GM12878 (cell line): Measurements from ENCODE around the gene BAG5. TPM values are rescaled to one million over a fixed set of nuclear protein-coding genes. Genes with fewer than 3 reads are reported as not detected.

ENCODE experiments used
- ATAC-seq: fragments of 200-7000 bp; cut with Tn5 transposase; 3 replicates; pipeline ENCODE4 v1.9.1; 2020; ENCODE audit warnings: mild to moderate bottlenecking, moderate library complexity
- BruUV-seq: library from RNA; stranded (reverse); fragments of 400-500 nt; replicated peaks from 2 replicates; lab custom pipeline; 2021; lab: Mats Ljungman, UMichigan
- CTCF ChIA-PET: fragments of 300-600 bp; sonication (Branson Sonifier 250); formaldehyde crosslinking; extraction: SDS; loops from one replicate; lab custom pipeline; 2021; ENCODE audit warnings: inconsistent platforms; lab: Yijun Ruan, JAX
- POLR2A ChIA-PET: fragments of 350-600 bp; formaldehyde crosslinking; extraction: SDS; loops from one replicate; lab custom pipeline; 2021; ENCODE audit warnings: inconsistent platforms; lab: Charles Lee
- RAD21 ChIA-PET: fragments of 300-600 bp; sonication (Branson Sonifier 250); formaldehyde crosslinking; loops from one replicate; lab custom pipeline; 2023; ENCODE audit warnings: antibody characterized with exemption; ENCODE audit not compliant: unreplicated experiment; lab: Charles Lee
- SMC1A ChIA-PET: fragments of 300-600 bp; sonication (Branson Sonifier 250); formaldehyde crosslinking; loops from one replicate; lab custom pipeline; 2023; ENCODE audit not compliant: unreplicated experiment, uncharacterized antibody; lab: Charles Lee
- DNase-seq: peaks from one replicate; pipeline ENCODE4 v3.0.0-alpha.2; 2011; ENCODE audit warnings: low read depth, low spot score
- FAIRE-seq: peaks from 3 replicates; lab custom pipeline; 2011; peaks lifted over from hg19 to GRCh38; lab: Jason Lieb, UNC
- H2AFZ ChIP-seq: 2 replicates; pipeline ENCODE4 v1.6.0; 2011; ENCODE audit warnings: low read depth, low read length, control low read depth; ENCODE audit not compliant: control insufficient read depth
- H3K27ac ChIP-seq: 2 replicates; pipeline ENCODE4 v1.5.1; 2011; ENCODE audit warnings: control low read depth; ENCODE audit not compliant: control insufficient read depth, insufficient read depth
- H3K27me3 ChIP-seq, 2 experiments: replicated peaks in 1 of 2; 2 replicates each; pipeline versions ENCODE4 v1.6.0 to v1.6.1; 2011; ENCODE audit warnings: low read length in 1 of 2; ENCODE audit not compliant: control insufficient read depth in 2 of 2, insufficient read depth in 2 of 2
- H3K36me3 ChIP-seq, 2 experiments: 2 replicates each; pipeline ENCODE4 v1.5.1; 2011; ENCODE audit warnings: low read length in 1 of 2; ENCODE audit not compliant: control insufficient read depth in 2 of 2, insufficient read depth in 2 of 2
- H3K4me1 ChIP-seq: 2 replicates; pipeline ENCODE4 v1.6.1; 2011; ENCODE audit warnings: mild to moderate bottlenecking, low read length, moderate library complexity, mixed read lengths; ENCODE audit not compliant: control insufficient read depth, insufficient read depth
- H3K4me2 ChIP-seq: 2 replicates; pipeline ENCODE4 v1.6.0; 2011; ENCODE audit warnings: control low read depth; ENCODE audit not compliant: control insufficient read depth, insufficient read depth
- H3K4me3 ChIP-seq: fragments of 200-600 bp; sonication (generic); 2 replicates; pipeline ENCODE4 v1.5.1; 2016
- H3K79me2 ChIP-seq: 2 replicates; pipeline ENCODE4 v1.6.0; 2011; ENCODE audit warnings: low read length; ENCODE audit not compliant: control insufficient read depth, insufficient read depth
- H3K9ac ChIP-seq: 2 replicates; pipeline ENCODE4 v1.8.0; 2011; ENCODE audit warnings: low read length, control low read depth, mixed read lengths; ENCODE audit not compliant: control insufficient read depth, insufficient read depth
- H3K9me3 ChIP-seq: replicated peaks from 3 replicates; pipeline ENCODE4 v1.5.1; 2011; ENCODE audit warnings: mild to moderate bottlenecking, low read length; ENCODE audit not compliant: control insufficient read depth, insufficient read depth
- H4K20me1 ChIP-seq: 2 replicates; pipeline ENCODE4 v1.6.0; 2011; ENCODE audit not compliant: control insufficient read depth, insufficient read depth
- CUX1 ChIP-seq: IDR thresholded peaks from 2 replicates; pipeline ENCODE4 v1.6.1; 2012; ENCODE audit warnings: improper control_type of control experiment, low read depth, low read length; ENCODE audit not compliant: insufficient replicate concordance
- POLR2AphosphoS5 ChIP-seq: IDR thresholded peaks from 2 replicates; pipeline ENCODE4 v1.6.1; 2011; ENCODE audit warnings: mild to moderate bottlenecking, low read length, inconsistent platforms
- RELA ChIP-seq: fragments of 450-650 bp; IDR thresholded peaks from 2 replicates; pipeline ENCODE4 v1.8.0; 2014; ENCODE audit warnings: borderline replicate concordance; ENCODE audit not compliant: partially characterized antibody
- SPI1 ChIP-seq: IDR thresholded peaks from 2 replicates; pipeline ENCODE4 v1.6.1; 2011; ENCODE audit warnings: low read depth, mild to moderate bottlenecking, low read length, moderate library complexity, borderline replicate concordance; ENCODE audit not compliant: insufficient read depth
- YY1 ChIP-seq: IDR thresholded peaks from 2 replicates; pipeline ENCODE4 v1.6.1; 2011; ENCODE audit warnings: low read depth, mild to moderate bottlenecking, low read length
- WGBS: methylation state at CpG from one replicate; pipeline ENCODE4 v1.1.6; 2016; ENCODE audit warnings: low lambda C conversion rate; ENCODE audit not compliant: insufficient replicate concordance, insufficient coverage; ENCODE audit errors: missing lambda C conversion rate; 5-methylcytosine and 5-hydroxymethylcytosine counted together
- in situ Hi-C: fragments of 300-500 bp; cut with MboI; formaldehyde crosslinking; loops from 9 replicates; pipeline ENCODE4 v1.14.3; 2018; ENCODE audit warnings: mixed read lengths
- intact Hi-C: fragments of 100-400 bp; cut with micrococcal nuclease; formaldehyde crosslinking; loops from one replicate; pipeline ENCODE4 v1.14.2; 2022; ENCODE audit not compliant: unreplicated experiment
- polyA plus RNA-seq, 11 experiments: library from polyadenylated mRNA; depleted of rRNA in 4 of 11; unstranded in 6 of 11; stranded (reverse) in 5 of 11; fragments of >200 nt; fragmentation: Nextera tagmentation in 4 of 11; fragmentation: Illumina TruSeq in 1 of 11; extraction: Ambion mirVana in 4 of 11; extraction: Trizol in 1 of 11; gene quantifications; 1 replicate in 1 of 11; 2 replicates in 10 of 11; pipeline versions ENCODE4 v1.2.1 to v1.2.3, GENCODE V29; 2011 to 2016; ENCODE audit warnings: inconsistent platforms in 2 of 11, missing spikeins in 2 of 11, low read depth in 1 of 11
- total RNA-seq, 4 experiments: library from RNA; depleted of rRNA in 3 of 4; stranded (reverse); fragments of >200 nt in 3 of 4; fragmentation: Illumina TruSeq in 1 of 4; extraction: Trizol in 1 of 4; gene quantifications; 2 replicates each; pipeline versions ENCODE4 v1.2.1 to v1.2.3, GENCODE V29; 2013 to 2021

Gene BAG5
- total and polyA plus RNA-seq, 10 of the 15 experiments (the other 5 are each of a cell fraction or from before 2014, with no cell fraction given) = 9.9 to 30.5 (median 20.1) TPM

GRCh38 chr14:103535891-103536565 is 26.4 kb downstream of the BAG5 start:
- intact Hi-C loops = no loop called here
- Histone ChIP-seq H4K20me1 (no peaks in the 10 kb centered on the region), H3K4me2 (no peak overlapping the region), H3K9me3 (no peaks in the 10 kb centered on the region), H3K27me3 (no peaks in the 10 kb centered on the region), H3K4me1 (no peaks in the 10 kb centered on the region; the same call in 1 of the 2 replicates), H3K79me2 (peaks cover 4% of the 10 kb centered on the region), H2AFZ (no peak overlapping the region), H3K36me3 (peaks cover 0 to 6% of the 10 kb centered on the region in 2 experiments; a peak in 2 of 4 replicates), H3K27ac (no peak overlapping the region), H3K9ac (no peak overlapping the region), H3K4me3 (no peak overlapping the region)
- 87% methylated on average over 11 of the region's 11 CpGs for WGBS
- no TSS peak for BruUV-seq
- CTCF ChIA-PET = no interaction called here
- POLR2A ChIA-PET = no interaction called here
- RAD21 ChIA-PET = no interaction called here
- in situ Hi-C loops = no loop called here
- FAIRE-seq (no peak), ATAC-seq (no peak), DNase-seq (no peak)
- SMC1A ChIA-PET = no interaction called here
- TF ChIP-seq SPI1 = no peak
- TF ChIP-seq RELA = no peak
- TF ChIP-seq YY1 = no peak

- ChIA-PET CTCF (interaction anchor here (0.8 kb wide), 1 partner anchor 13 kb away, joined by 4 read pairs; no protein-coding TSS in a partner anchor), RAD21 (no interaction called here)
- TF ChIP-seq POLR2AphosphoS5 = 0 out of 2 replicates have a peak, but pooled peaks have one; percentile 50
- TF ChIP-seq CUX1 = no peak
These were observed 27.2 kb downstream of the BAG5 start for GRCh38 chr14:103535081-103535890.

More at GRCh38 chr14:103535081-103535890, 27.2 kb downstream of the BAG5 start:
- Histone ChIP-seq H3K79me2 (peaks cover 12% of the 10 kb centered on the region), H3K9me3 (no peaks in the 10 kb centered on the region), H3K27me3 (no peaks in the 10 kb centered on the region), H3K36me3 (peaks cover 0 to 6% of the 10 kb centered on the region in 2 experiments; a peak in 2 of 4 replicates), H3K27ac (no peak overlapping the region), H3K4me2 (no peak overlapping the region), H4K20me1 (no peaks in the 10 kb centered on the region), H2AFZ (no peak overlapping the region), H3K9ac (no peak overlapping the region), H3K4me3 (no peak overlapping the region), H3K4me1 (no peaks in the 10 kb centered on the region; the same call in 1 of the 2 replicates)
- FAIRE-seq (no peak), ATAC-seq (no peak), DNase-seq (no peak)
- in situ Hi-C loops (no loop called here), intact Hi-C loops (no loop called here)
- no TSS peak for BruUV-seq
- POLR2A ChIA-PET = no interaction called here
- 90% methylated on average over 21 of the region's 21 CpGs for WGBS
- SMC1A ChIA-PET = interaction anchor here (1.2 kb wide), 1 partner anchor 16 kb away, joined by 3 read pairs; no protein-coding TSS in a partner anchor
